ENCODE data around the gene CD9. TPM values are rescaled to one million over a fixed set of nuclear protein-coding genes. Genes with fewer than 3 reads are reported as not detected.

CD9 gene
- total and polyA plus RNA-seq, 2 experiments from 2014 or later, result 14.7 to 15.8 TPM

DNA sequence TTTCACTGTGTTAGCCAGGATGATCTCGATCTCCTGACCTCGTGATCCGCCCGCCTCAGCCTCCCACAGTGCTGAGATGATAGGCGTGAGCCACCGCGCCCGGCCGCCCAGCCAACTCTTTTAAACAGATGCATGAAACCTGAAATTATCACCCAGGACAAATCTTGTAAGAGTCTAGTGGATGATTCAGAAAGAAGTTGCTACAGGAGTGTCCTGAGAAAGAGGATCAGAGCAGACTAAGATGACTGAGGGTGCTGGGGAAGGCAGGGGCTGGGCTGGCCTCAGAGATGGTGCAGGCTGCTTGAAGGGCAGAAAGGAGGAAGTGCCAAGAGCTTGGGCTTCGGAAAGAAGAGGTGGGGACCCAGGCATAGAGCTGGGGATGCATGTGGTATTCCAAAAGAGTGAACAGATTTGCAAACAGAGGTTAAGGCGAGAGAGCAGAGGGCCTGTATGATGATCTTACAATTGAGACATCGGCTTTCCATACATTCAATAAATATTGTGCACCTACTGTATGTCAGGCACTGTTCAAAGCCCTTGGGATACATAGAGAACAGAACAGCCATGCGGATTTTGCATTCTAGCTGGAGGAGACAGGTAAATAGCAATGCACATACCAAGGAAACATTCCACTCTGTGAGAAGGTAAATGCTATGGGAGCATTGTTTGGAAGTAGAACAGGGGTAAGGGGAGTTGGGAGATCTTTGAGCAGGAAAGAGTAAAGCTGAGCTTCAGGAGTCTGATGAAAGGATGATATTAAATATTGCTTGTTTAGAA is 7.4 kb upstream of the CD9 start:
- no peaks in the 10 kb centered on the region for H3K27me3 ChIP-seq
- no peaks in the 10 kb centered on the region for H3K36me3 ChIP-seq
- DNase-seq (ENCODE audit: low read depth in 1 of 2, low spot score in 1 of 2), result no peak
- H3K4me3 ChIP-seq, result no peak overlapping the region
- H3K27ac ChIP-seq, result no peak overlapping the region
- no peaks in the 10 kb centered on the region for H3K9me3 ChIP-seq (ENCODE audit: low read depth)
- TF ChIP-seq, protein P1, sequence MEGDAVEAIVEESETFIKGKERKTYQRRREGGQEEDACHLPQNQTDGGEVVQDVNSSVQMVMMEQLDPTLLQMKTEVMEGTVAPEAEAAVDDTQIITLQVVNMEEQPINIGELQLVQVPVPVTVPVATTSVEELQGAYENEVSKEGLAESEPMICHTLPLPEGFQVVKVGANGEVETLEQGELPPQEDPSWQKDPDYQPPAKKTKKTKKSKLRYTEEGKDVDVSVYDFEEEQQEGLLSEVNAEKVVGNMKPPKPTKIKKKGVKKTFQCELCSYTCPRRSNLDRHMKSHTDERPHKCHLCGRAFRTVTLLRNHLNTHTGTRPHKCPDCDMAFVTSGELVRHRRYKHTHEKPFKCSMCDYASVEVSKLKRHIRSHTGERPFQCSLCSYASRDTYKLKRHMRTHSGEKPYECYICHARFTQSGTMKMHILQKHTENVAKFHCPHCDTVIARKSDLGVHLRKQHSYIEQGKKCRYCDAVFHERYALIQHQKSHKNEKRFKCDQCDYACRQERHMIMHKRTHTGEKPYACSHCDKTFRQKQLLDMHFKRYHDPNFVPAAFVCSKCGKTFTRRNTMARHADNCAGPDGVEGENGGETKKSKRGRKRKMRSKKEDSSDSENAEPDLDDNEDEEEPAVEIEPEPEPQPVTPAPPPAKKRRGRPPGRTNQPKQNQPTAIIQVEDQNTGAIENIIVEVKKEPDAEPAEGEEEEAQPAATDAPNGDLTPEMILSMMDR (IDR thresholded peaks at IDR 0.05; ENCODE audit: low read depth, low read length), result no peak
- H3K4me1 ChIP-seq (ENCODE audit: low read depth), result no peaks in the 10 kb centered on the region

DNA sequence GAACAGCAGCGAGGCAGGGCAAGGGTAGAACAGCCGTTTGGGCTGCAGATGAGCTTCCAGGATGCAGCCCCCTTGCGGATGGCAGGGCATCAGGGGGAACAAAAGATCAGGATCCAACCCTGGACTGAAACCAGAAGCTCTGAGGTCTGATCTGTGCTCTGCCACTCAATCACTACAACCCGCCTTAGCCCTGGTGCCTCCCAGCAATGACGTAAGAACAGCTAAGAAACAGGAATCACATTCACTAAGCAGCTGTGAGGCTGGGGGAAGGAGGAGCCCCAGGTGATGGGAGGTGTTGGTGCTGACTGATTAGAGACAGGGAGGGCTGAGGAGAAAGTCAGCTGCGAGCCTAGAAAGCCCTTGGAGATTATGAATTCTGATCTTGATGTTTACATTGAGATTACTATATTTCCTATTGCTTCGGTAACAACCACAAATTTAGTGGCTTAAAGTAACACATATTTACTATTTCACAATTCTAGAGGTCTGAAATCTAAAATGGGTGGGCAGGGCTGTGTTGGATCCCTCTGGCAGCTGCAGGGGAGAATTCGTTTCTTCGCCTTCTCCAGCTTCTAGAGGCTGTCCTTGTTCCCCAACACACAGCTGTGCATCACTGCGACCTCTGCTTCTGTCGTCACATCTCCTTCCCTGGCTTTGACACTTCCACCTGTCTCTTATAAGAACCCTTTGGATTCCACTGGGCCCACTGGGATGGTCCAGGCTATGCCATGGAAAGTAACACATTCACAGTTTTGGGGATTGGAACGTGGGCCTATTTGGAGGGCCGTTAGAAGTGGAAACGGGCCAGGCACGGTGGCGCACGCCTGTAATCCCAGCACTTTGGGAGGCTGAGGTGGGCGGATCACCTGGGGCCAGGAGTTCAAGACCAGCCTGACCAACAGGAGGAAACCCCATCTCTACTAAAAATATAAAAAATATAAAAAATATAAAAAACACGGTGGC is 6.1 kb upstream of the CD9 start:
- H3K27ac ChIP-seq, result no peak overlapping the region

DNA sequence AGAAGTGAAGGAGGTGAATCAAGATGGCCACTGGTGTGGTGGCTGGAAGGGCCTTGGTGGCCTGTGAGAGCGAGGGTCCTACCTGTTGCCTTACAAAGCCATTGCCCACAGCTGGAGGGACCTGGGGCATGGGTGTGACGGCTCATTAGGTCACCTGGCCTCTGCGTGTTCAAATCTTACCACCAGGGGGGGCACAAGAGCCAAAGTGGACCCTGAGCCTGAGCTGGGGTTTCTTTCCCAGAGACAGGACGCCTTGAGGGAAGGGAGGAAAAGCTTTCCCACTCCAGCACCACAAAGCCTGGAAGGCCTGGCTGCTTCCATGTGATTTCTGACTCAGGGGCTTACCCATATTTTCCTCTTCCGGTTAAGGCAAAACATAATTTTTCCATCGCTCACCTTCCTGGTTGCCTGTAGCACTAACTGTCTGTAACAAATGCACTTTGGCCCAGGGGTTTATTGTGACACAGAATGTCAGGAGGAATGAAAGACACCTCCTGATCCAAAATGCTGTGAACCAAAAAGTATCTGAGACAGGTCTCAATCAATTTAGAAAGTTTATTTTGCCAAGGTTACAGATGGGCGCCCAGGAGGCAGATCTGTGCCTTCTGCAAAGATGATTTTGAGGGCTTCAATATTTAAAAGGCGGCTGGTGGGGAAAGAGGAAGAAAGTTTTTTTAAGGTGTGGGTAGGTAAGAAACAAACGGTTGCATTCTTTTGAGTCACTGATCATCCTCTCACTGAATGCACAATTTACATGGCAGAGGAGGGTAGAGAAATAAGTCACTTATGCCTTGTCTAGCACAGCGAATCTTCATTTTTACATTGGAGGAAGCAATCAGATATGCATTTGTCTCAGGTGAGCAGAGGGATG is 4.3 kb upstream of the CD9 start:
- H3K27ac ChIP-seq, result no peak overlapping the region
- TF ChIP-seq, protein P1 (IDR thresholded peaks at IDR 0.05; ENCODE audit: low read depth, low read length), result peak; percentile 92

More for the DNA sequence above, 6.1 kb upstream of the CD9 start:
- TF ChIP-seq, protein P1 (IDR thresholded peaks at IDR 0.05; ENCODE audit: low read depth, low read length), result no peak
- DNase-seq (ENCODE audit: low read depth in 1 of 2, low spot score in 1 of 2), result peak; percentile 32 to 33
- H3K27me3 ChIP-seq, result peaks cover 8% of the 10 kb centered on the region
- H3K4me1 ChIP-seq (ENCODE audit: low read depth), result no peaks in the 10 kb centered on the region
- no peak overlapping the region for H3K4me3 ChIP-seq
- no peaks in the 10 kb centered on the region for H3K36me3 ChIP-seq
- H3K9me3 ChIP-seq (ENCODE audit: low read depth), result no peaks in the 10 kb centered on the region

DNA sequence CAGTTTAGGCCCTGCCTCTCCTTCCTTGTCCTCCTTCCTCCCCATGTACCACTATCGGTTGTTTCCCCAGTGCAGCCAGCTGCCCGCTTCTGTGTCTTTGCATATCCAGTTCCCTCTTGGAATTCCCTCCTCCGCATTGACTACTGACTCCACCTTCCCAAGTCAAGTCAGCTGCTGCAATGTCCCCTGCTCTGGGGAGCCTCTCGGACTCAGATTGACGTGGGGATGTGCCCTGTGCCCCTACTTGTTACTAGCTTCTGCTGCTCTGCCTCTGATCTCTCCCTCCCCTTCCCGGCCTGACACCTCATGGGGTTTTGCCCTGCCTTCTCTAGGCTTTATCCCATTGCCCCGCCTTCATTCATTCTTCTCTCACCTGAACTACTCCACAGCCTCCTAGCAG is 2.1 kb upstream of the CD9 start:
- no peaks in the 10 kb centered on the region for H3K36me3 ChIP-seq
- H3K27ac ChIP-seq, result no peak overlapping the region
- H3K9me3 ChIP-seq (ENCODE audit: low read depth), result no peaks in the 10 kb centered on the region
- no peak for DNase-seq (ENCODE audit: low read depth in 1 of 2, low spot score in 1 of 2)
- no peak overlapping the region for H3K4me3 ChIP-seq
- no peaks in the 10 kb centered on the region for H3K4me1 ChIP-seq (ENCODE audit: low read depth)
- TF ChIP-seq, protein P1 (IDR thresholded peaks at IDR 0.05; ENCODE audit: low read depth, low read length), result no peak
- peaks cover 44% of the 10 kb centered on the region for H3K27me3 ChIP-seq

More for the DNA sequence above, 4.3 kb upstream of the CD9 start:
- H3K9me3 ChIP-seq (ENCODE audit: low read depth), result no peaks in the 10 kb centered on the region
- peaks cover 23% of the 10 kb centered on the region for H3K27me3 ChIP-seq
- DNase-seq (ENCODE audit: low read depth in 1 of 2, low spot score in 1 of 2), result peak; percentile 86 to 89
- H3K36me3 ChIP-seq, result no peaks in the 10 kb centered on the region
- H3K4me1 ChIP-seq (ENCODE audit: low read depth), result no peaks in the 10 kb centered on the region
- H3K4me3 ChIP-seq, result no peak overlapping the region

GRCh38 chr12:6198556-6198955 is 1.6 kb upstream of the CD9 start:
- H3K36me3 ChIP-seq, result no peaks in the 10 kb centered on the region
- H3K4me1 ChIP-seq (ENCODE audit: low read depth), result no peaks in the 10 kb centered on the region
- no peaks in the 10 kb centered on the region for H3K9me3 ChIP-seq (ENCODE audit: low read depth)
- TF ChIP-seq, protein P1 (IDR thresholded peaks at IDR 0.05; ENCODE audit: low read depth, low read length), result no peak
- H3K27me3 ChIP-seq, result peaks cover 49% of the 10 kb centered on the region
- H3K27ac ChIP-seq, result no peak overlapping the region
- DNase-seq (ENCODE audit: low read depth in 1 of 2, low spot score in 1 of 2), result no peak
- no peak overlapping the region for H3K4me3 ChIP-seq

Data from cardiac muscle cell (in vitro differentiated cells and primary cell).